GM12874 (cell line): ENCODE data around the gene IDS.
"Not testable (repeated sequence)": the region's sequence is repeated elsewhere in the genome, so short reads cannot be mapped to it uniquely, and the experiment has no call there.

ENCODE experiments used
- TF ChIP-seq, protein P1 (sequence below): IDR thresholded peaks from 2 replicates; pipeline ENCODE4 v1.5.1; 2011; ENCODE audit warnings: low read depth, mild to moderate bottlenecking, control low read depth, low read length, moderate library complexity; ENCODE audit not compliant: insufficient read depth

IDS gene, protein sequence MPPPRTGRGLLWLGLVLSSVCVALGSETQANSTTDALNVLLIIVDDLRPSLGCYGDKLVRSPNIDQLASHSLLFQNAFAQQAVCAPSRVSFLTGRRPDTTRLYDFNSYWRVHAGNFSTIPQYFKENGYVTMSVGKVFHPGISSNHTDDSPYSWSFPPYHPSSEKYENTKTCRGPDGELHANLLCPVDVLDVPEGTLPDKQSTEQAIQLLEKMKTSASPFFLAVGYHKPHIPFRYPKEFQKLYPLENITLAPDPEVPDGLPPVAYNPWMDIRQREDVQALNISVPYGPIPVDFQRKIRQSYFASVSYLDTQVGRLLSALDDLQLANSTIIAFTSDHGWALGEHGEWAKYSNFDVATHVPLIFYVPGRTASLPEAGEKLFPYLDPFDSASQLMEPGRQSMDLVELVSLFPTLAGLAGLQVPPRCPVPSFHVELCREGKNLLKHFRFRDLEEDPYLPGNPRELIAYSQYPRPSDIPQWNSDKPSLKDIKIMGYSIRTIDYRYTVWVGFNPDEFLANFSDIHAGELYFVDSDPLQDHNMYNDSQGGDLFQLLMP

DNA sequence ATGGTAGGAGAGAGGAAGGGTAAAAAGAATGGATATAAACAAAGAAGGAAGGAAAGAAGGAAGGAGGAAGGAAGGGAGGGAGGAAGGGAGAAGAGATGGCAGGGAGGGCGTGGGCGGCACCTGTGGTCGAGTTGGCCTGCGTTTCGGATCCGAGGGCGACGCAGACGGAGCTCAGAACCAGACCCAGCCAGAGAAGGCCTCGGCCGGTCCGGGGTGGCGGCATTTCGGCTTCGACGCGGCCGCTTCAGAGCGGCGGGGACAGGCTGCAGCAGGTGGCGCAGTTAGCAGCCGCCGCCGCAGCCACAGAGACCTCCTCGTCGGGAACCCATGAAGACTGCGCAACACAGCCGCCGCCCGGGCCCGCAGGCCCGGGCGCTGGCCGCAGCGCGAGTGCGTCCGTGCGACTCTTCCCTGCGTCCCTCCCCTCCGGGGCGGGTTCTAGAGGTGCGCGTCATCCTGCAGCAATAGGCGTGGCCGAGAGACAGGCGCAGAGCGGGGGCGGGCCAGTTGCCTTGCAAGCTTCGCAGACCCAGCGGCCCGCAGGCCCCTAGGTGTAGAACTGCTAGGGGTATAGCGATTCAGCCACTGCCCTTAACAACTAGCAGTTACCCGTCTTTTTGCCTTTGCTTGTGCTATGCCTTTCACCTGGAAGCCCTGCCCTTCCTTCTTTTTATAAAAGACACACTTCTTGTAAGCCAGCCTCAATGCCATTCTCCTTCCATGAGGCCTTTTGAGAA lies at the start of gene IDS:
TSS of gene IDS (minus strand) at position 392 of the 737 bp plus-strand sequence. CDS start at position 223, 169 bp downstream.
- TF ChIP-seq, protein P1, sequence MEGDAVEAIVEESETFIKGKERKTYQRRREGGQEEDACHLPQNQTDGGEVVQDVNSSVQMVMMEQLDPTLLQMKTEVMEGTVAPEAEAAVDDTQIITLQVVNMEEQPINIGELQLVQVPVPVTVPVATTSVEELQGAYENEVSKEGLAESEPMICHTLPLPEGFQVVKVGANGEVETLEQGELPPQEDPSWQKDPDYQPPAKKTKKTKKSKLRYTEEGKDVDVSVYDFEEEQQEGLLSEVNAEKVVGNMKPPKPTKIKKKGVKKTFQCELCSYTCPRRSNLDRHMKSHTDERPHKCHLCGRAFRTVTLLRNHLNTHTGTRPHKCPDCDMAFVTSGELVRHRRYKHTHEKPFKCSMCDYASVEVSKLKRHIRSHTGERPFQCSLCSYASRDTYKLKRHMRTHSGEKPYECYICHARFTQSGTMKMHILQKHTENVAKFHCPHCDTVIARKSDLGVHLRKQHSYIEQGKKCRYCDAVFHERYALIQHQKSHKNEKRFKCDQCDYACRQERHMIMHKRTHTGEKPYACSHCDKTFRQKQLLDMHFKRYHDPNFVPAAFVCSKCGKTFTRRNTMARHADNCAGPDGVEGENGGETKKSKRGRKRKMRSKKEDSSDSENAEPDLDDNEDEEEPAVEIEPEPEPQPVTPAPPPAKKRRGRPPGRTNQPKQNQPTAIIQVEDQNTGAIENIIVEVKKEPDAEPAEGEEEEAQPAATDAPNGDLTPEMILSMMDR, result no peak

DNA sequence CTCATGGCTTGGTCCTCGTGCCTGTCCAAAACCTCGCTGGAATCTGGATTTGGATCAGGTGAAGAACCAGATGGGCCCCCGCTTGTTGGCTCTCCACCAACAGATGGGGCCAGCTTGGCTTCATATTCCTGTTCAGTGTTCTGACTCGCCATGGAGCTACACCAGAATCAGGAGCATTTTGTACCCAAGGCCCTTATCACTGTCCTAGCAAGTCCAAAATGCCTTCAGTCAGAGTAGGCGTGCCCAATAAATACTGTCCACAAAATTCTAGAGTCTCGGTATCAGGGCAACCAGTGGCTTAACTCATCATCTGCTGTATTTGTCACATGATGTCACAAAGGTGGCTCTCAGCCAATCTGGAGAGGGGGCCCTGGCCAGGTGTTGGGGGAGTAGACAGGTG lies 44.6 kb upstream of the IDS start, which contains the start of gene HSFX3:
TSS of gene HSFX3 (minus strand) at position 224 of the 400 bp plus-strand sequence. CDS start at position 152, 72 bp downstream.
- TF ChIP-seq, protein P1, result not testable (repeated sequence)

DNA sequence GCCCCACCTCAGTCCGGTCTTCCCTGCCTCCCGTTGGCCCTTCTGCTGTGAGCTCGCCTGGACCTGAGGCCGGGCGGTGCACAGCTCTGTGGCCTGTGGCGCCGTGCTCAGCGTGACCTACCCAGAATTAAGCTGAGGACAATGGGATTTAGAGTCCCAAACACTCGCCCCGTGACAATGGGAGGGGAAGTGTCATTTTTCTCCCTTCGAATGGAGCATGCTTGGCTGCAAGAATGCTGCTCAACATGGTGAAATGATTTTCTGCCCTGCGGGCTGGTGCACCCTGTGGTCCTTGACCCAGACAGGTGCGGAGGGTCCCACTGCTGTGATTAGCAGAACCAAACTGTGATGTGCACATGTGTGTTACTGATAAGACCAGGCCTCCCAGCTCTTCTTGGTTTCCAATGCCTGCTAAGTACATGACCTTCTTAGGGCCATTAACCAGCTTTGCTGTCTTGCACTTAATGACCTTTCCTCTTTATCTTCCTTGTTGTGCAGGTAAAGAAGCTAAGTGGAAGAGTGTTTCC lies 36.5 kb upstream of the IDS start:
- TF ChIP-seq, protein P1, result no peak

DNA sequence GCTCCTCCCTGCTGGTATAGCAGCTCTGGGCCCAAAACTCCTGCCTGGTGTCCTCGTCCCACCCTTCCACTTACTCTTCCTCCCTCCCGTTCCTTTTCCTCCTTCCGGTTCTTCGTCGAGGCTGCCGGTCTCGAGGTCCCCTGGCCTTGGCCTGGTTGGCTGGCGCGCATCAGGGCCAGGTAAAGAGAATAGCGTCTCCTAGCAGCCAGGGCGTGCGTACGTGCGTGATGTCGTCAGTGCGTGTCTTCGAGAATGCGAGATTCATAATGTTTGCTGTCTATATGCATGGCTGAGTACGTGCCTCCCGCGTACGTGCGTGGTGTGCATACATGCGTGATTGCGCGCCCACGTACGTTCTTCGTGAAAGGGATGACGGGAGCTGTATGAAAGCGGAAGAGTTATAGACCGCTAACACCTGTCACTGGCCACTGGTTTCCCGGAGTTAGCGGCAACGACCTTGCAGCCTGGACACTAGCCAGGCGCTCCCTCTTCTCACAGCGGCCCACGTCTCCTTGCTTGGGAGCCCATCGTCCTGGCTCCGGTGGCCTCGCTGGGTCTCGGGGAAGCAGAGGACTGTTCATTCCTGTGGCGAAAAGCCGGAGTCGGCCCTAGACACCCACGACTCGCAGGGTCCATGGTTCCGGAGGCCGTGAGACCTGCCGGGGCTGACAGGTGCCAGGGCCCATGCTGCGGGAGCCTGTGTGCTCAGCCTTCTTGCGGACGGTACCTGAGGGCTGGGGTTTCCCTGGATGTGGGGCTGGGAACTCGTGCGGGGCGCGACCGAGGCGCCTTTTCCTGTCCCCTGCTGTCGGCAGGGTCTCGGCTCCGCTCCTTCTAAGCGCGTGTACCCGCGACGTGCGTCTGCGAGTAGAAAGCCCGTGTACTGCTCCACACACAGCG lies 35.8 kb upstream of the IDS start, which contains the start of gene EOLA1:
TSS of gene EOLA1 (plus strand) at position 392 of the 900 bp plus-strand sequence. CDS start 4,619 bp downstream, outside the sequence.
- TF ChIP-seq, protein P1, result no peak

DNA sequence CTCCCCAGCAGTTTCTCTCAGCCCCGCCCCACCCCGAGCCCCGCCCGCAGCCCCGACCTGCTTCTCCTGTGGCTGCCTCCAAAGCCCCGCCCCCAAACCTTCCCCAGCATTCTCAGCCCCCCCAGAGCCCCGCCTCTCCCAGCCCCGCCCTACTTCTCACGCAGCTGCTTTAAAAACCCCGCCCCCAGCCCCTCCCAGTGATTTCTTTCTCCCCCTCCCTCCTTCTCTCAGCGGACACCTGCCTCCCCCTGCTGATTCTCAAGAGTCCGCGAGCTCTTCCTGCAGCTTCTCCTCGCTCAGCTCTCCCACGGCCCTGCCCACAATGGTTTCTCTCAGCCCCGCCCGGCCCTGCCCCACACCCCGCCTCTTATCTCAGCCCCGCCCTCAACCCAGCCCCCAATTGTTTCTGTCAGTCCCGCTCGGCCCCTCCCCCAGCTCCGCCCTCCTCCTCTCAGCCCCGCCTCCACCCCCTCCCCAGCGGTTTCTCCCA lies 35.1 kb upstream of the IDS start:
- TF ChIP-seq, protein P1, result no peak

DNA sequence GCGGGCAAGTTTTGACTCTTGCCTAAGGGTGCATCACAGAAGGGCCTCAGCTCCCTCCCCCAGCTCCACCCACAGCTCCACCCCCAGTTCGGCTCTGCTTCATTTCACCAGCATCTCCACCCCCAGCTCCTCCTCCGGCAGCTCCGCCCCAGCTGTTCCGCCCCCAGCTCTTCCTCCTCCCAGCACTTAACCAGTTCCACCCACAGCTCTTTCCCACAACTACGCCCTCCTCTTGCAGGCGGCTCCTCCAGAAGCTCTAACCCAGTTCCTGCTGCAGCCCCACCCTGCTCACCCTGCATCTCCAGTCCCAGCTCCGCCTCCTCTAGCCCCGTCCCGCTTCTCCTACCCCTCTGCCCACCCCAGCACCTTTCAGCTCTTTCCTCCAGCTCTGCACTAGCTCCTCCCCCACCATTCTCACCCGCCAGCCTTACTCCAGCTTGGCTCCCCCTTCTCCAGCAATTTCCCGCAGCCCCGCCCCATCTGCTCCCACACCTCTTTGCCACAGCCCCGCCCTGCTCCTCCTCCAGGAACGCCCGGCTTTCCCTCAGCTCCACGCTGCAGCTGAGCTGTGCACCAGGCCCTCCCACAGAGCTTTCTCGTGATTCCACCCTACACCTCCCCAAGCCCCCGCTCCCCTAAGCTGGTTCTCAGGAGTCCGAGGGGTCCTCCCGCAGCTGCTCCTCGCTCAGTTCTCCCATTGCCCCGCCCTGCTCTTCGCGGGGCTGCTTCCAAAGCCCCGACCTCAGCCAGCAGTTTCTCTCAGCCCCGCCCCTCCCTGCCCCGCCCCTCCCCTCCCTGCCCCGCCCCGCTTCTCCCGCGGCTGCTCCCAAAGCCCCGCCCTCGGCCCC lies 34.4 kb upstream of the IDS start:
- TF ChIP-seq, protein P1, result no peak
